Neural cell (in vitro differentiated cells): ENCODE measurements around the gene TBPL1.

Experiments
- CTCF ChIP-seq: fragments of 450-650 bp; IDR thresholded peaks from 2 replicates; pipeline ENCODE4 v1.5.1; 2014; ENCODE audit warnings: antibody characterized with exemption, mild to moderate bottlenecking, moderate library complexity; ENCODE audit not compliant: poor library complexity, severe bottlenecking
- EZH2 ChIP-seq: fragments of 200-600, 300-800 bp; shearing (Covaris generic), sonication (generic); IDR thresholded peaks from 2 replicates; pipeline ENCODE4 v1.6.1; 2014; ENCODE audit warnings: antibody characterized with exemption, low read length, borderline replicate concordance, mild to moderate bottlenecking; ENCODE audit not compliant: insufficient read depth, poor library complexity, severe bottlenecking
- POLR2AphosphoS5 ChIP-seq: IDR thresholded peaks from 2 replicates; pipeline ENCODE4 v1.6.1; 2012

- no peak for TF ChIP-seq POLR2AphosphoS5
- no peak for TF ChIP-seq CTCF
- no peak for TF ChIP-seq EZH2
Observed at GRCh38 chr6:133957227-133957626, 4.2 kb downstream of the TBPL1 start.
